Activated T-cell treated with anti-CD3 and anti-CD28 coated beads, Interleukin-2, amount 50 U/mL, for 1 hour (primary cell): Measurements from ENCODE around the gene BMS1.
"Not testable (repeated sequence)": the region's sequence is repeated elsewhere in the genome, so short reads cannot be mapped to it uniquely, and the experiment has no call there.

Source experiments
- DNase-seq: peaks from one replicate; pipeline ENCODE4 v3.0.0-alpha.2; 2020

The BMS1 gene

DNA sequence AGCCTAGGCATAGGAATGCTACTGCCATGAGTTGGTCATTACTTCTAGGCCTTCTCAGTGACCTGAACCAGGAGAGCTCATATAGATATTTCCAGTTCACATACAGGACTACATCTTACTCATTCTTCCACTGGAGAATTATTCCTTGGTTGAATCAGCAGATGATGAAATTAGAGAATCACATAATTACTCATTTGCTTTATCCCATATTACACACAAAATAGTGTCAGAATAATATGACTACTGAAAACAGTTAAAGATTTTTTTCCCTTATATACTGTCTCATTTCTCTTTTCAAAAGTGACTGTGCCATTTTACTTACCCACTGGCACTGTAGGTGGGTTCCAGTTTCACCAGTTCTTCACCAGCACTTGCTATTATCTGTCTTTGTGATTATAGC lies 18.5 kb downstream of the BMS1 start:
- DNase-seq = no peak

DNA sequence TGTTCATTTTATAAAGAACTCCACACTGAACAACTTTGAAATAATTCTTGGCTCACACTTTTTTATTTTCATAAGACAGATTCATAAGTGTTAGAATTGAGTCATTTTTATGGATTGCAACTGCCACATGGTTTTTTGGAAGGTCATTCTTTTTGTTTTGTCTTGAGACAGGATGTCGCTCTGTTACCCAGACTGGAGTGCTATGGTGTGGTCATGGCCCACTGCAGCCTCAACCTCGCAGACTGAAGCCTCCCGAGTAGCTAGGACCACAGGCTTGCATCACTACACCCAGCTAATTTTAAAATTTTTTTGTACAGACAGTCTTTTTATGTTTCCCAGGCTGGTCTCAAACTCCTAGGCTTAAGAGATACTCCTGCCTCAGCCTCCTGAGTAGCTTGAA lies 20.3 kb downstream of the BMS1 start:
- no peak for DNase-seq

DNA sequence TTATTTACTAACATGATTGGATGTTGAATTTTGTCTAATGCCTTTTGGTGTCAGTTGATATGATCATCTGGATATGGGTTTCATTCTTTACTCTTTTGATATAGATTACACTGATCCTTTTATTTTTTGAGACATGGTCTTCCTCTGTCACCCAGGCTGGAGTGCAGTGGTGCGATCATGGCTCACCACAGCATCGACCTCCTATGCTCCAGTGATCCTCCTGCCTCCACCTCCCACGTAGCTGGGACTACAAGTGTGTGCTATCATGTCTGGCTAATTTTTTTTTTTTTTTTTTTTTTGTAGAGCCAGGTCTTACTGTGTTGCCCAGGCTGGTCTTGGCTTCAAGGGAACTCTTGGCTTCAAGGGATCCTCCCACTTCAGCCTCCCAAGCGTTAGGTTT lies 27.1 kb downstream of the BMS1 start:
- no peak for DNase-seq

DNA sequence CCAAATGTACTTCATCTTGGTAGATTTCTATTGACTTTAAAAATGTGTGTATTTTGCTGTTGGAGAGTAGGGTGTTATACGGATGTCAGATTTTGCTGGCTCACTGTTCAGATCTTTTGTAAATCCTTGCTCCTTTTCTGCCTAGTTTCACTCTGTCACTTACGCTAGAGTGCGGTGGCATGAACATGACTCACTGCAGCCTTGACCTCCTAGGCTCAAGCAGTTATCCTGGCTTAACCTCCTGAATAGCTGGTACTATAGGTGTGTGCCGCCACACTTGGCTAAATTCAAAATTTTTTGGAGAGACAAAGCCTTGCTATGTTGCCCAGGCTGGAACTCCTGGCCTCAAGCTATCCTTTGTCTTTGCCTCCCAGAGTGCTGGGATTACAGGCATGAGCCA lies 29.4 kb downstream of the BMS1 start:
- DNase-seq = no peak

DNA sequence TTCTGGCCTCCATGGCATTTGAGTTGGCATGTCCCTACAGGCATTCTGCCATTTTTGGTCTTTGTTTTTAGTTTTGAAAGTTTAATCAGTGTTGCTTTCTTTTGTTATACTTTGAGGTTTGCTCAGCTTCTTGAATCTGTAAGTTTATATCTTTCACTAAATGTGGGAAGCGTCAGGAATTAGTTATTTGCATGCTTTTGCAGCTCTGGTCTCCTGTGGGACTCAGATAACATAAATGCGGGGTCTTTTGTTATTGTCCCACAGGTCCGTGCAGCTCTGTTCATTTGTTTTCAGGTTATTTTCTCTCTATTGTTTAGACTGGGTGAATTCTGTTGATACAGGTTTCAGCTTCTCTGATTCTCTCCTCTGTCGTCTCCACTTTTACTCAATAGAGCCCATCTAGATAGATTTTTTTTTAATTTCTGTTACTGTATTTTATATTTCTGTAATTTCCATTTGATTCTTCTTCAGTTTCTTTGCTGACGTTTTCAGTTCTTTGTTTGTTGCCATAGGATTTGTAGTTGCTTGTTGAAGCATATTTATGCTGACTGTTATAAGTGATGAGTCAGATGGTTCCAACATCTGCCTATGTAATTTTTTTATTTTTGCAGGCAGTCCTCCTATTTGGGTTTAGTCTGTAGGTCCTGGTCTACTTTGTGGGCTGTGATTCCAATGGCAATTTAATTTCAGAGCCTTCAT lies 31.5 kb downstream of the BMS1 start:
- DNase-seq = not testable (repeated sequence)

DNA sequence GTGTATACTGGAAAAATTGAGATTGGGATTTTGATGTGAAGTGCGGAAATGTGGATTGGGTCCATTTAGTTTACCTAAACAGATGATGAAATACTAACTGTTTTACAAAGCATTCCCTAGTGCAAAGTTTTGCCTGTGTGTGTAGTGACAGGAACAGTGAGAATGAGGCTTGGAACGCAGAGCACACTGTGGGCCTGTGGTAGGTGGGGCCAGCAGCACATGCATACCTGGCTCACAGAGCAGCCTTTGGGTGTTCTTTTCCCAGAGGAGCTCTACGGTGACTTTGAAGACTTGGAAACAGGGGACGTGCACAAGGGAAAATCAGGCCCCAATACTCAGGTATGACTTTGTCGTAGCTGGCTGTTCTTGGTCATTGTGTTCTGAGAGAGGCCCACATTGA lies 33.7 kb downstream of the BMS1 start:
- DNase-seq = not testable (repeated sequence)

DNA sequence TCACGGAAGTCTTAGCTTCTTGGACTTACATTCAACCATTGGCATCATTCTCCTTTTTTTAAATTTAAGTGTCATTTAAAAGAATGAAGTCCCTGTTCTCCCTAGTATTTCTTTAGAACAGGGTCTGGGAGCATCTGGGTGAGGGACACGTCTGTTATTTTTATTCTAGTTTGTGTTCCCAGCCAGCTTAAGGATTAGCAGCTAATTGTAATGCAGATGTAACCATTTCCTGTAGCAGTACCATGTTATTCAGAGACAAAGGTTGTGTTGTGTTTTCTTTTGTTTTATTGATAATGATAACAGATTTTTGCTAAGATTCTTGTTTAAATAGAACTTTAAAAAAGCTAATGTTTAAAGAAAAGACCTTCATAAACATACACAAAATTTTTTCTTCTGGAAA lies 34.3 kb downstream of the BMS1 start:
- DNase-seq = no peak

DNA sequence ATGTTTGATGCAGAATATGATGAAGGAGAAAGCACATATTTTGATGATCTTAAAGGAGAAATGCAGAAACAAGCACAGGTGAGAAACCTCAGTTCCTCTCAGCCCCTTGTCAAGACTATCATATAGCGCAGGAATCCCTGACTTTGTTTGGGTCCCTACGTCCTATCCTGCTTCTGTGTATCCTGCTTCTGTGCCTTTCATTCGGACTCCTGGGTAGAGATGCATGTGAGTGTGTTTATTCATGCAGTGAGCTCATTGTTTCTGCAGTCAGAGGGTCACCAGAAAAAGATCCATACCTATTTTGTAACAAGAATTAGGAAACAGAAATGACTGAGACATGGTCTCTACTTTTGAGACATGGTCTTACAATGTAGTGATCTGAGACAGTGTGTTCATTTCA lies 34.8 kb downstream of the BMS1 start:
- DNase-seq = not testable (repeated sequence)

DNA sequence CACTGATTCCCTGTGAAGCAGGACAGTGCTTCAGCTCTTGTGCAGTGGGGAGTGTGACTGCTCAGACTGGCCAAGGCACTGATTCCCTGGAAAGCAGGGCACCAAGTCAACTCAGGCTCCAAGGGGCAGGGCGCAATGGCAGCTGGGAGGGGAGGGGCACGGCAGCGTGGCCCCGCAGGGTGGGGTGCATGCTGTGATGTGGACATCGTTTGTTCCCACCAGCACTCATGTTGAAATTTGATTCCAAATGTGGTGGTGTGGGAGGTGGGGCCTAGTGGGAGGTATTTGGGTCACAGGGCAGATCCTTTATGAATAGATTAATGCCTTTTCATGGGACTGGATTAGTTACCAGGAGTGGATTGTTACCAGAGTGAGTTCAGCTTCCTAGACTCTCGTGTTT lies 44.2 kb downstream of the BMS1 start:
- not testable (repeated sequence) for DNase-seq

DNA sequence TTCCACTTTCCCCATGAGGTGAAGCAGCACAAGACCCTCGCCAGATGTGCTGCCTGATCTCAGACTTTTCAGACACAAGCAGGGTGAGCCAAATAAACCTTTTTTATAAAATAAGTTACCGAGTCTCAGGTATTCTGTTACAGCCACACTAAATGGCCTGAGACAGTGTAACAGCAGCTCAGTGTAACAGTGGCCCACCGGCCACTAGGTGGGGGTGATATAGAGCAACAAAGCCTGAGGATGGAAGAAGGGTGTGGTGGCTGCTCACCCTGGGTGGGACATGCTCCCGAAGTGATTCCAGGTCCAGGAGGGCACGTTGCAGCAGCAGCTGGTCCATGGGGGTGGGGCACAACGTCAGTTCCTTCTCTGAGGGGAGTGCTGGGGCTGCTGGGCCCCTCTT lies 44.6 kb downstream of the BMS1 start:
- DNase-seq = no peak

DNA sequence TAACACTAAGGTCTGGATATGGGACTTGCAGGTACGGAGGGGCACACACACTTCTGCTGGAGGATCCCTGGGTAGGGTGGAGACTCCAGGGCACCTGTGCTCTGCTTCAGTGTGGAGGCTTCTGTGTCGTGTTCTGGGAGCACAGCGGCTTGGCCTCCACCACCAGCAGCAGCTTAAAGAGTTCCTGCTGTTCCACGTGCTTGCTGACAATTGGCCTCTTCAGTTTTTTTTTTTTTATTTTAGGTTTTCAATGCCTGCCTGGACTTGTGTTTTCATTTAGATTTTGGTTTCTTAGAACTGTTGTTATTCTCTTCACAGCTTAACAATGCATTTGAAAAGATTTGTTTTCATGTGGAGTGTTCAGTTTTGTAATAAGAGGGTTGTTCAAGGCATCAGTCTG lies 45.8 kb downstream of the BMS1 start:
- not testable (repeated sequence) for DNase-seq

DNA sequence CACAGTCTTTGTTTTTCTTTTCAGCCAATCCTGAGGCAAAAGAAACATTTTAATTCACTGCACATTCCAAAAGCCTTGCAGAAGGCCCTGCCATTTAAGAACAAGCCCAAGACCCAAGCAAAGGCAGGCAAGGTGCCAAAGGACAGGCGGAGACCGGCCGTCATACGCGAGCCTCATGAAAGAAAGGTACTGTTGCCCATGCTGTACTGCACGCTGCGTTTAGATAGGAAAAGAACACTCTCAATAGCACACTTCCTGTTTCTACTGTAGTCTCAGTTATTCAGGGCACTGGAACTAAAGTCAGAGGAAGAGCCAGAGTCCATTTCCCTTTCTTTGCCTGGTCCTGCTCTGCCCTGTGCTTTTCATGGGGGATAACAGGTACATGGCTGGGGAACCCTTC lies 47.6 kb downstream of the BMS1 start:
- no peak for DNase-seq

DNA sequence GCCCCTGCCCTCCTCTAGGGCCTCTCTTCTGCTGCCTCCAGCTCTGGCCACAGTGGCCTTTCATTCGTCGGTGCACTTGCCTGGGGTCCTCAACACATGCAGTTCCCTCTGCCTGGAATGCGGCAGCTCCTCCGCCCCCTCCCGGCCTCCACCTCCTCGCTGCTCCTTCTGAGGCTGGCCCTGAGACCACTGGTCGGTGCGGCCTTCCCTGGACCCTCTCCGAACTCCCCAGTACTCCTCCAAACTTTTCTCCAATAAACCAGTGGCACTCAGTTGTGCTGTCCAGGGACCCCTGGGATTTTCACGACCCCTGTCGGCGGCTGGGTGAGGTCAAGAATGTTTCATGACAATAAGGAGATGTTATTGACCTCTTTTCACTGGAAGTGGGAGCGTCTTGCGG lies 53.5 kb downstream of the BMS1 start:
- no peak for DNase-seq

DNA sequence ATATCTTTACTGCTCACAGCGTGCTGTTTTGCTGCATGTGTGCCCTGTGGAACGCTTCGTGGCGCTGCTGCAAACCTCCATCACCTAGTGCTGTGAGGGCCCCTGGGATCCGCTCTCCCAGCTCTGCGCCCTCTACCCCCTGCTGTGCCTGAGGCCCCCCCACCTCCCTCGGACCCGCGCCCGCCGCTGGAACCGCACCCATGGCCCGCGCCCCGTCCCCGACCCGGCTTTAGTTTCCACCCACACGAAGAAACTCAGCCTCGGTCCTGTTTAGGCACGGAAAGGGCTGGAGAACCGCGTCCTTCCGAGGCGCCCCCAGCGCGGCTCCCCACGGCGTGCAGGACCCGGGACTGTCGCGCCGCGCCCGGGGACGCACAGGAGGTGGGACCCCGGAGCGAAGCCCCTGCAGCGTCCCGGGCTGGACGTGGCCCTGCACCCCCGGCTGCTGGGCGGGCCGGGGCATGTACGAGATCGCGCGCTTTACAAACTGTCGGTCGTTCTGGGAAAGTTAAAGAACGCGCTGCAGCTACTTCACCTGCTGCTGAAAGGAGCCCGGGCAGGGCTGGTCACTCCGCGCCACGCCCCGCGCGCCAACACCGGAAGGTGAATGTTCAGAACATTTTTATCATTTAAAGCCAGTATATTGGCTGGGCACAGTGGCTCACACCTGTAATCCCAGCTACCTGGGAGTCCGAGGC lies 54.3 kb downstream of the BMS1 start:
- no peak for DNase-seq

DNA sequence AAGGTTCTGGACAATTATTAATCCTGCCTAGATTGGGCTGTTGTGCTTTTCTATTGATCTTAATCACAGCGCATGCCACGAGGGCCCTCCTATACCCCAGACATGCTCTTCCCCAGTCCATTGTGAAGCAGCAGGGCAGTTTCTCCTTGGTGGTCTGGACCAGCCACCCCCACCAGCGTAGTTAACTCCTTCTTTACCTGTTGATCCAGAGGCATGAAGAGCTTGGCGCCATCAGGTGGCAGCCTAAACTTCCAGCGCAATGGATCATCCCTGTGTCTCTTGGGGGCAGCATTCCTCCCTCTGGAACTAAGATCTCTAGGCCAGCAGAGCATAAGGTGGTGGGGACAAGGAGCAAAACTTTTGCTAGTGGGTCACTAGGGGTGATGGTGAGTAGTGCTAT lies 62.2 kb downstream of the BMS1 start:
- DNase-seq = not testable (repeated sequence)

DNA sequence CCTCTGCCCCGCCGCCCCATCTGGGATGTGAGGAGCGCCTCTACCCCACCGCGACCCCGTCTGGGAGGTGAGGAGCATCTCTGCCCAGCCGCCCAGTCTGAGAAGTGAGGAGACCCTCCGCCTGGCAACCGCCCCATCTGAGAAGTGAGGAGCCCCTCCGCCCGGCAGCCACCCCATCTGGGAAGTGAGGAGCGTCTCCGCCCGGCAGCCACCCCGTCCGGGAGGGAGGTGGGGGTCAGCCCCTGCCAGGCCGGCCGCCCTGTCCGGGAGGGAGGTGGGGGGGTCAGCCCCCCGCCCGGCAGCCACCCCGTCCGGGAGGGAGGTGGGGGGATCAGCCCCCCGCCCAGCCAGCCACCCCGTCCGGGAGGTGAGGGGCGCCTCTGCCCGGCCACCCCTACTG lies 64.7 kb downstream of the BMS1 start:
- not testable (repeated sequence) for DNase-seq

DNA sequence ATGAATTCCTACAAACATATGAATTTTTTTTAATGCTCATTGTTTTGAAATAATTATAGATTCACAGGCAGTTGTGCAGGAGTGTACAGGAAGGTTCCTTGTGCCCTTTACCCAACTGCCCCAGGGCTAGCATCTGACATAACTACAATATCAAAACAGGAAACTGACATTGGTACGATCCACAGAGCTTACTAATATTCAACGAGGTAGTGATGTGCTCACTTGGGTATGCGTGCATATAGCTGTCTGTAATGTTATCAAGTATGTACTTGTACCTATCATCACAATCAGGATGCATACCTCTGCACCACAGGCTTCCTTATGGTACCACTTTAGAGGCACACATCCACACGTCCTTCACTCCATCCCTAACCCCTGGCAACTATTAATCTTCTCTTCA lies 68.3 kb downstream of the BMS1 start:
- no peak for DNase-seq

DNA sequence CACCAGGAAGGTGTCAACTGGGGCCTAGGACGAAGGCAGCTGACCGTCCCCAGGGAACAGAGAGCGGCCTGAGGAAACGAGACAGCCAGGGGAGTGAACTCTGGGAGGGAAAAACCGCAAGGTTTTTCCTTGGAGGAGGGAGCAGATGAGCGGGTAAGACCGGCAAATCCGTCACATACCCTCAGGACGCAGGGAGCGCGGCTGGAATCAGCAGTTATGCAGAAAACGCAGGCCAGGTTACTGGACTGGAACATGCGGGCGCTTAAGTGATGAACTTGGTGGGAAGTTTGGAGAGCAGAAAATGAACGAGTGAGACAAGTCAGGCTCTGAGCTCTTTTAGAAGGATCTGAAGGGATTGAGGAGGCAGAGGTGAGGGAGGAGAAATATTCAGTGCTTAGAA lies 76.7 kb downstream of the BMS1 start:
- no peak for DNase-seq

DNA sequence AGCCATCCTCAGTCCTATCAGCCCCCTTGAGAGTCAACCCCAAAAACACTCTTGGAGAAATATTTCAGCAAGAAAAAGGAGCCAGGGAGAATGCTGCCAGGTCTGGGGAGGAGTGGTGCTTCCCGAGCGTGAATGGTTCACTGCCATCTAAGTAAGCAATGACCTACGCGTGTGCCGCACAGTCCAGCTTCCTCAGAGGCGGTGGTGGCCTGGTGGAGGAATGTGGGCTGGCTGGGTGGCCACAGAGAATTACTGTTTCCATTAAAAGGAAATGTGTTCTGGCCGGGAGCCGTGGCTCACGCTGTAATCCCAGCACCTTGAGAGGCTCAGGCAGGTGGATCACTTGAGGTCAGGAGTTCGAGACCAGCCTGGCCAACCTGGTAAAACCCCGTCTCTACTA lies 77.4 kb downstream of the BMS1 start:
- DNase-seq = not testable (repeated sequence)

DNA sequence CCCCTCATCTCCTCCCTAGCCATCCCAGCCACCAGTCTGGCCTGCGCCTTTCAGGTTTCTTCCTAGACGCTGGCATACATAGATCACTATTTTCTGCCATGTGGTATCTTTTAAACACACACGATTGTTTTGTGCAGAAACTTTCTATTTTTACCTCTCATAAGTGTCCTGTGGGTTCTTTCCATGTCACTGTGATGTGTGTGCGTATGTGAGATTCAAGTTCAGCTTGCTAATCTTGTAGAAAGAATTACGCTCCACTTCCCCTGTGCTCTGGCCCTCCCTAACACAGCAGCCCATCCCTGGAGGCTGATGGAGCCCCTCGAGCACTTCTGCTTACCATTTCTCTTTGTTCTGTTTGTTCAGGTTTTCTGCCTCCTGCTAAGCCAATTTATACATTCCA lies 80.2 kb downstream of the BMS1 start:
- not testable (repeated sequence) for DNase-seq

DNA sequence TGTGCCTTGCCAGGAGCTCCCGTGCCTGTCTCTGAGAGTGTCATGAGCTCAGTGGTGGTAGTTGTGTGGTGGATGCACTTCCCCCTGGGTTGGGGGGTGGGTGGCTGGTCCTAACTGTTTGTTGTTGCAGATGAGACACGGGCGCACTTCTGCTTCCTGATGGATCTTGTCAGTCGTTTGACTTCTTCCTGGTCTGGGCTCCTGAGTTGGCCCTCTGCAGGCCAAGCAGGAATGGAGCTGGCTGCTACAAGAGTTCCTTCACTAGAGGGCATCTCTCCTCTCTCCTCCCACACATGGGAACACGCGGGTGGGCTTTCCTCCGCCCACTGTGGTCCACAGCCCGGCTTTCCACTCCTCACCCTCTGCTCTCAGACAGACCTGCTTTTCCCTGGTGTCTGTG lies 82.0 kb downstream of the BMS1 start:
- DNase-seq = no peak

DNA sequence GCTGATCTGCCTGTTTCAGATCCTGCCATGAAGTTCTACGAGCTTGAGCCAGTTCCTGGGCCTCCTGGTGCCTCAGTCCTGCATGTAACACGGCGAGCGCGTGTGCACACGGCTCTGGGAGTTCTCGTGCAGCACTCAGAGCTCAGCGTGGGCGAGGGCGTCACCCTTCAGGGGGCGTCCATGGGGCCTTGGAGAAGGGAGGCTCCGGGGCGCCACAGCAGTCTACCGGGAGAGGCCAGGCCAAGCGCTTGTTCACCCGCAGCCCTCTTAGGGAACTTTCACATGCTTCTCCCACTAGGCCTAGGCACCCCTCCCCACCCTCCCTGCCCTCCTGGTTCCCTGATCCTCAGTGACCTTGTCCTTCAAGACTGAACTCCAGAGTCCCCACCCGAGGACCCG lies 83.1 kb downstream of the BMS1 start:
- no peak for DNase-seq

DNA sequence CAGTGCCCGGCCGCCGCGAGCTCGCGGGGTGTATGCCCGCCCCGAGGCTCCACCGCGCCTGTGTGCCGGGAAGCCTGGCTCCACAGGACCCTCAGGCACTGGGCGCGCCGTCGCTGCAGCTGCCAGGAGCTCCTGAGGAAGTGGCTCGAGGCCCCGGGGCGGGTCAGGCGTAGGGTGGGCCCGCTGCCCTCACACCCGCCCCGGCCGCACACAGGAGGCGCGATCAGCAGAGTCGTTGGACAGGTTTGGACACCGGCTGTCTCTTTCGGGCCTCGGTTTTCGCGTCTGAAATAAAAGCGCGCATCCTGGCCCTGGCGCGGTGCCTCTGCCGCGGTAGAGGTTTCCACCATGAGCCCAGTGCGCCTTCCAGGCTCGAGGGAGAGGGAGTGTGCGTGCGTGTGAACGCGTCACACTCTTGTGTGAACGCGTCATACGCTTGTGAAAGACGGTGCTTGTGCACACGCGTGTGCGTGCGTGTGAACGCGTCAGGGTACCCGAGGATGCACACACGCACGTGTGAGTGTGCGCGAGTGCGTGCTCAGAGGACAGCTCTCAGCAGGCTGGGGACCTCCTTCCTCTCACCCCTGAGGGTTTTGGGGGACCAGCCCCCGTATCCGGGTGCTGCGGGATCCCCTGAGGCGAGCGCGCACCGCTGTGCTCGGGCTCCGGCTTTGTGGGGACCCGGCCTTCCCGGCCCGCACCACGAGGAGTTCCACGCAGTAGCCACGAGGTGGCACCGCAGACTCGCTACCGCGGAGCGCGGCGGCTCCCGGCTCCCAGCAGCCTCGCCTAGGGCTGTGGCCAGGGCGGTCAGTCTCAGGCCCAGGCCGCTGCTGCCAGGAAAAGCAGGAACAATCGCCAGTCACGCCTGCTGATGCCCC lies 83.8 kb downstream of the BMS1 start:
- DNase-seq = peak; percentile 59

DNA sequence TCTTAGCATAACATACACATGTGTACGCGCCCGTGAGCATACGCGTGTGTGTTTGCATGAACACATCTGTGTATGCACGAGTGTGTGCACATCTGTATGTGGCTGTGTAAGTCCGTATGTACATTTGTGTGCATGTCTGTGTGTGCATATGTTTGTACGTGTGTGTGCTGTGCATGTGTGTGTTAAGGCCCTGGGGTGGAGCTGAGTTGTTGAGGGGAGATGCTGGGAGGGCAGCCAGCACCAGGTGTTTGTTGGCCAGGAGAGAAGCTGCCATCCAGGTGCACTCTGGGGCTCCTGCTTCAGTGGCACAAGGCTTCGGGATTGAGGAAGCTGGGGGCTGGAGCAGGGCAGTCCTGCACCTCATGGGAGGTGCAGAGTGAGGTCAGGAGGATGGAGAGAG lies 85.0 kb downstream of the BMS1 start:
- DNase-seq = no peak
